Suprapubic skin (tissue), 4 donors: Measurements from ENCODE around the gene MRM3. TPM values are rescaled to one million over a fixed set of nuclear protein-coding genes. Genes with fewer than 3 reads are reported as not detected.
"Not testable (repeated sequence)": the region's sequence is repeated elsewhere in the genome, so short reads cannot be mapped to it uniquely, and the experiment has no call there.

Source experiments
- DNase-seq, 2 donors: peaks; one replicate each; pipeline ENCODE4 v3.0.0-alpha.2; 2019; ENCODE audit warnings: low spot score in 2 of 2
- H3K27ac ChIP-seq: fragments of 200-600 bp; sonication (generic); one replicate; pipeline ENCODE4 v1.5.1; 2019
- H3K27me3 ChIP-seq: fragments of 200-600 bp; sonication (generic); one replicate; pipeline ENCODE4 v1.5.1; 2019
- H3K36me3 ChIP-seq: fragments of 200-600 bp; sonication (generic); one replicate; pipeline ENCODE4 v1.5.1; 2019
- H3K4me1 ChIP-seq: fragments of 200-600 bp; sonication (generic); one replicate; pipeline ENCODE4 v1.5.1; 2019
- H3K4me3 ChIP-seq: fragments of 200-600 bp; sonication (generic); one replicate; pipeline ENCODE4 v1.5.1; 2019; ENCODE audit warnings: mild to moderate bottlenecking
- H3K9me3 ChIP-seq: fragments of 200-600 bp; sonication (generic); one replicate; pipeline ENCODE4 v1.5.1; 2019
- CTCF ChIP-seq, 2 donors: fragments of 200-600 bp in 1 of 2; fragments of 450-650 bp in 1 of 2; sonication (generic) in 1 of 2; IDR thresholded peaks; one replicate each; pipeline ENCODE4 v1.5.1; 2016 to 2019; ENCODE audit warnings: antibody characterized with exemption in 2 of 2, mild to moderate bottlenecking in 1 of 2, moderate library complexity in 1 of 2
- EP300 ChIP-seq: sonication (generic); formaldehyde crosslinking; IDR thresholded peaks from one replicate; pipeline ENCODE4 v1.6.1; 2017; ENCODE audit warnings: antibody characterized with exemption
- POLR2A ChIP-seq, 2 donors: fragments of 450-650 bp; IDR thresholded peaks; one replicate each; pipeline ENCODE4 v1.6.1; 2017; ENCODE audit warnings: antibody characterized with exemption in 2 of 2, mild to moderate bottlenecking in 2 of 2, moderate library complexity in 2 of 2
- POLR2AphosphoS5 ChIP-seq, 3 donors: sonication (generic); formaldehyde crosslinking; IDR thresholded peaks; one replicate each; pipeline ENCODE4 v1.6.1; 2017; ENCODE audit warnings: antibody characterized with exemption in 3 of 3
- WGBS: methylation state at CpG from one replicate; pipeline ENCODE4 v1.1.5; 2018; 5-methylcytosine and 5-hydroxymethylcytosine counted together
- total RNA-seq, 4 donors: library from RNA; depleted of rRNA; stranded (reverse); fragments of >200 nt; gene quantifications; one replicate each; pipeline ENCODE4 v1.1.0, GENCODE V29; 2016

The MRM3 gene
- total RNA-seq, 4 donors from 2014 or later, result 27.3 to 42.6 (median 31.0) TPM

DNA sequence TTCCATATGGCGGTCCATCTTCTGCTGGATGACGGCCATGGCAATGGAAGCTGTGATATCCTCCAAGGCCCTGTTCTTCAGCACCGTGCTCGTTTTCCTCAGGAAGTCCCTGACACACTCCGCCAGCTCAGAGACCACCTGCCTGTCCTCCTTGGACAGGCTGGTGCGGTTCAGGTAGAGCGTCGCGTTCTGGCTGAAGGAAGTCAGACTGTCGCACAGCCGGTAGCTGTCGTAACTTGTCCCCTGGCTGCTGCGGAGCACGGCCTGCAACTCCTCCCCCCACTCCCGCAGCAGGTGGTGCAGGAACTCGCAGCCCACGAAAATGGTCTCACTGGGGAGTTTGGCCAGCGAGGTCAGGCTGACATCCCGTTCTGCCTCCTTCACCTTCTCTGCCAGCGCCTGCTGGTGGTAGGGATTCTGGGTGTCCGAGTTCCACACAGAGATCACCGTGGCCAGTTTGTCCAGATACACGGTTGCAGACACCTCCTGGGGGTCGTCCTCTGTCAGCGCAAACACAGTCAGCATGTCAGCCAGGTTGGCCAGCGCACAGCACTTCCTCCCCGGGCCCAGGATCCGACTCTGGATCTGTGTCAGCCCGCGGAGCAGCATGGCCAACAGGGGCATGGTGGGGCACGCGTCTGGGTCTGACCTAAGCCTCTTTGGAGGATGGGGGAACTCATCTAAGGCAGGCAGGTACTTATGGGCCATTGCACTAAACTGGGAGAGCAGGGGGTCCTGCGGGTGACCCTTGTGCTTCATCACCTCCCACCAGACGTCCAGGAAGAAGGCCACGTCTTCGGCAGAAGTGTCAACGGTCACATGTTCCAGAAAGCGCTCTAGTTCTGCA, 35.1 kb upstream of the MRM3 start:
- WGBS, result 89% methylated on average over 20 of the region's 38 CpGs
- Histone ChIP-seq H3K27ac (no peak overlapping the region), H3K9me3 (no peaks in the 10 kb centered on the region), H3K27me3 (no peaks in the 10 kb centered on the region), H3K4me1 (peaks cover 16% of the 10 kb centered on the region), H3K4me3 (no peak overlapping the region), H3K36me3 (peaks cover 55% of the 10 kb centered on the region)
- TF ChIP-seq CTCF (IDR thresholded peaks at IDR 0.05), result no peak
- TF ChIP-seq EP300, result no peak
- no peak for TF ChIP-seq POLR2A (IDR thresholded peaks at IDR 0.05)
- no peak for TF ChIP-seq POLR2AphosphoS5 (IDR thresholded peaks at IDR 0.05)
- DNase-seq, result no peak

GRCh38 chr17:748604-749003, 33.5 kb upstream of the MRM3 start:
- H3K4me3 ChIP-seq, DNase-seq, H3K27ac ChIP-seq, H3K9me3 ChIP-seq, H3K27me3 ChIP-seq: not testable (repeated sequence)
- Histone ChIP-seq H3K4me1 (peaks cover 24% of the 10 kb centered on the region), H3K36me3 (peaks cover 42% of the 10 kb centered on the region)
- 100% methylated on average over 4 of the region's 4 CpGs for WGBS

DNA sequence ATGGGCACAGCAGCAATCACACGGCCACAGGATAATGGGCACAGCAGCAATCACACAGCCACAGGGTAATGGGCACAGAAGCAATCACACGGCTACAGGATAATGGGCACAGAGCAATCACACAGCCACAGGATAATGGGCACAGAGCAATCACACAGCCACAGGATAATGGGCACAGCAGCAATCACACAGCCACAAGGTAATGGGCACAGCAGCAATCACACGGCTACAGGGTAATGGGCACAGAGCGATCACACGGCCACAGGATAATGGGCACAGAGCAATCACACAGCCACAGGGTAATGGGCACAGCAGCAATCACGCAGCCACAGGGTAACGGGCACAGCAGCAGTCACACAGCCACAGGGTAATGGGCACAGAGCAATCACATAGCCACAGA, 32.8 kb upstream of the MRM3 start:
- not testable (repeated sequence) for H3K9me3 ChIP-seq, H3K4me3 ChIP-seq, H3K27ac ChIP-seq, DNase-seq, H3K27me3 ChIP-seq
- Histone ChIP-seq H3K36me3 (peaks cover 35% of the 10 kb centered on the region), H3K4me1 (peaks cover 24% of the 10 kb centered on the region)
- WGBS, result 95% methylated on average over 7 of the region's 7 CpGs

- no peaks in the 10 kb centered on the region for H3K9me3 ChIP-seq
- TF ChIP-seq POLR2AphosphoS5 (IDR thresholded peaks at IDR 0.05), result no peak
- TF ChIP-seq EP300, result no peak
- no peak for TF ChIP-seq POLR2A (IDR thresholded peaks at IDR 0.05)
- no peak for TF ChIP-seq CTCF (IDR thresholded peaks at IDR 0.05)
- H3K4me3 ChIP-seq, result peak overlapping the region; percentile 77
- peaks cover 24% of the 10 kb centered on the region for H3K4me1 ChIP-seq
- no peak for DNase-seq
- H3K27ac ChIP-seq, result no peak overlapping the region
- H3K27me3 ChIP-seq, result no peaks in the 10 kb centered on the region
- H3K36me3 ChIP-seq, result peaks cover 23% of the 10 kb centered on the region
- 43% methylated on average over 3 of the region's 8 CpGs for WGBS
These were observed 31.6 kb upstream of the MRM3 start for GRCh38 chr17:750431-751037.

GRCh38 chr17:751269-752001, 30.7 kb upstream of the MRM3 start:
- H3K36me3 ChIP-seq, result peaks cover 14% of the 10 kb centered on the region
- no peaks in the 10 kb centered on the region for H3K9me3 ChIP-seq
- H3K27me3 ChIP-seq, result no peaks in the 10 kb centered on the region
- H3K4me3 ChIP-seq, result peak overlapping the region; percentile 77
- DNase-seq, result peak in 1 of 2 donors; percentile 73
- peaks cover 24% of the 10 kb centered on the region for H3K4me1 ChIP-seq
- TF ChIP-seq POLR2AphosphoS5 (IDR thresholded peaks at IDR 0.05) (peak in 1 of 3 donors; percentile 15), CTCF (IDR thresholded peaks at IDR 0.05) (no peak), POLR2A (IDR thresholded peaks at IDR 0.05) (no peak), EP300 (no peak)
- peak overlapping the region; percentile 84 for H3K27ac ChIP-seq
- 3% methylated on average over 13 of the region's 49 CpGs for WGBS
